Measurements from ENCODE around the gene HOXB3.

DNA sequence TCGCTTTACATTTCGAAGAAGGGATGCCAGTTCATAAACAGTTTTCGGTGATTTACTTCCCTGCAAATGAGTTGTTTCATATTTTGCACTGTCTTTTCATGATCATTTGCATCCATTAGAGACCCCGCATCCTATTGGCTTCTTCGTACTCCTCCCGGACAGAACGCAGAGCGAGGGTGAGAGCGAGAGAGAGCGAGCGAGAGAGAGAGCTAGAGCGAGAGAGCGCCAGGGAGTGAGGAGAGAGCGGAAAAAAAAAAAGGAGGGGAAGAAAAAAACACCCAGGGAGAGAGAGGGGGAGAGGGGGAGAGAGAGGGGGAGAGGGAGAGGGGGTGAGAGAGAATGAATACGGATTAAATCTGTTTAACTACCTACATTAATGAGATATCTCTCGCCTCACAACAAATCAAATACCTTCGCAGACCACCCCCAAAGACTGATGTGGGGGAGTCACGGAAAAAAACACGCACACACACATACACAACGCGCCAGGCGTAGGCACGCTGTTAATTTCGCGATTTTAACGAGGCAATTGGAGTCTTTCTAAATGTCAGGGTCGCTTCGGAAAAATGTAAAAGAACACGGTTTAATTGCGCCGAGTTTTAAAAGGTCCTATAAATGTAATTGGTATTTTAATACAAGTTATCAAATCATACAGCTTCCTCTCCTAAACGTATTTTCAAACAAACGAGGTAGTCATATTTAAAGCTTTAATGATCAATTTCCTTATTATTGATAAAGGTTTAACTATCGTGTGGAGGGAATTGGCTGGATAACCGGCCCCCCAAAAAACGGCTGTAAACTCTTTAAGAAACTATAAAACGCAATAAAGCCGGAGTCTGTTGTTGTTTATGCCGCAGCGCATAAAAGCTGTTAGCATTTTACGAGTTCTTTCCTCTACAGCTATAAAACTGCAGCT is 25.3 kb upstream of the HOXB3 start, which contains the start of gene HOXB8:
- TF ChIP-seq, protein P1, sequence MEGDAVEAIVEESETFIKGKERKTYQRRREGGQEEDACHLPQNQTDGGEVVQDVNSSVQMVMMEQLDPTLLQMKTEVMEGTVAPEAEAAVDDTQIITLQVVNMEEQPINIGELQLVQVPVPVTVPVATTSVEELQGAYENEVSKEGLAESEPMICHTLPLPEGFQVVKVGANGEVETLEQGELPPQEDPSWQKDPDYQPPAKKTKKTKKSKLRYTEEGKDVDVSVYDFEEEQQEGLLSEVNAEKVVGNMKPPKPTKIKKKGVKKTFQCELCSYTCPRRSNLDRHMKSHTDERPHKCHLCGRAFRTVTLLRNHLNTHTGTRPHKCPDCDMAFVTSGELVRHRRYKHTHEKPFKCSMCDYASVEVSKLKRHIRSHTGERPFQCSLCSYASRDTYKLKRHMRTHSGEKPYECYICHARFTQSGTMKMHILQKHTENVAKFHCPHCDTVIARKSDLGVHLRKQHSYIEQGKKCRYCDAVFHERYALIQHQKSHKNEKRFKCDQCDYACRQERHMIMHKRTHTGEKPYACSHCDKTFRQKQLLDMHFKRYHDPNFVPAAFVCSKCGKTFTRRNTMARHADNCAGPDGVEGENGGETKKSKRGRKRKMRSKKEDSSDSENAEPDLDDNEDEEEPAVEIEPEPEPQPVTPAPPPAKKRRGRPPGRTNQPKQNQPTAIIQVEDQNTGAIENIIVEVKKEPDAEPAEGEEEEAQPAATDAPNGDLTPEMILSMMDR (IDR thresholded peaks at IDR 0.05) = no peak
- no peak for TF ChIP-seq POLR2A (IDR thresholded peaks at IDR 0.05)
